GM12878 (cell line): ENCODE data around the gene ASH1L. TPM values are rescaled to one million over a fixed set of nuclear protein-coding genes. Genes with fewer than 3 reads are reported as not detected.
"Not testable (repeated sequence)": the region's sequence is repeated elsewhere in the genome, so short reads cannot be mapped to it uniquely, and the experiment has no call there.

Source experiments
- ATAC-seq: fragments of 200-7000 bp; cut with Tn5 transposase; 3 replicates; pipeline ENCODE4 v1.9.1; 2020; ENCODE audit warnings: mild to moderate bottlenecking, moderate library complexity
- BruUV-seq: library from RNA; stranded (reverse); fragments of 400-500 nt; replicated peaks from 2 replicates; lab custom pipeline; 2021; lab: Mats Ljungman, UMichigan
- CTCF ChIA-PET: fragments of 300-600 bp; sonication (Branson Sonifier 250); formaldehyde crosslinking; extraction: SDS; loops from one replicate; lab custom pipeline; 2021; ENCODE audit warnings: inconsistent platforms; lab: Yijun Ruan, JAX
- POLR2A ChIA-PET: fragments of 350-600 bp; formaldehyde crosslinking; extraction: SDS; loops from one replicate; lab custom pipeline; 2021; ENCODE audit warnings: inconsistent platforms; lab: Charles Lee
- RAD21 ChIA-PET: fragments of 300-600 bp; sonication (Branson Sonifier 250); formaldehyde crosslinking; loops from one replicate; lab custom pipeline; 2023; ENCODE audit warnings: antibody characterized with exemption; ENCODE audit not compliant: unreplicated experiment; lab: Charles Lee
- SMC1A ChIA-PET: fragments of 300-600 bp; sonication (Branson Sonifier 250); formaldehyde crosslinking; loops from one replicate; lab custom pipeline; 2023; ENCODE audit not compliant: unreplicated experiment, uncharacterized antibody; lab: Charles Lee
- DNase-seq: peaks from one replicate; pipeline ENCODE4 v3.0.0-alpha.2; 2011; ENCODE audit warnings: low read depth, low spot score
- FAIRE-seq: peaks from 3 replicates; lab custom pipeline; 2011; peaks lifted over from hg19 to GRCh38; lab: Jason Lieb, UNC
- H2AFZ ChIP-seq: 2 replicates; pipeline ENCODE4 v1.6.0; 2011; ENCODE audit warnings: low read depth, low read length, control low read depth; ENCODE audit not compliant: control insufficient read depth
- H3K27ac ChIP-seq: 2 replicates; pipeline ENCODE4 v1.5.1; 2011; ENCODE audit warnings: control low read depth; ENCODE audit not compliant: control insufficient read depth, insufficient read depth
- H3K27me3 ChIP-seq, 2 experiments: replicated peaks in 1 of 2; 2 replicates each; pipeline versions ENCODE4 v1.6.0 to v1.6.1; 2011; ENCODE audit warnings: low read length in 1 of 2; ENCODE audit not compliant: control insufficient read depth in 2 of 2, insufficient read depth in 2 of 2
- H3K36me3 ChIP-seq, 2 experiments: 2 replicates each; pipeline ENCODE4 v1.5.1; 2011; ENCODE audit warnings: low read length in 1 of 2; ENCODE audit not compliant: control insufficient read depth in 2 of 2, insufficient read depth in 2 of 2
- H3K4me1 ChIP-seq: 2 replicates; pipeline ENCODE4 v1.6.1; 2011; ENCODE audit warnings: mild to moderate bottlenecking, low read length, moderate library complexity, mixed read lengths; ENCODE audit not compliant: control insufficient read depth, insufficient read depth
- H3K4me2 ChIP-seq: 2 replicates; pipeline ENCODE4 v1.6.0; 2011; ENCODE audit warnings: control low read depth; ENCODE audit not compliant: control insufficient read depth, insufficient read depth
- H3K4me3 ChIP-seq: fragments of 200-600 bp; sonication (generic); 2 replicates; pipeline ENCODE4 v1.5.1; 2016
- H3K79me2 ChIP-seq: 2 replicates; pipeline ENCODE4 v1.6.0; 2011; ENCODE audit warnings: low read length; ENCODE audit not compliant: control insufficient read depth, insufficient read depth
- H3K9ac ChIP-seq: 2 replicates; pipeline ENCODE4 v1.8.0; 2011; ENCODE audit warnings: low read length, control low read depth, mixed read lengths; ENCODE audit not compliant: control insufficient read depth, insufficient read depth
- H3K9me3 ChIP-seq: replicated peaks from 3 replicates; pipeline ENCODE4 v1.5.1; 2011; ENCODE audit warnings: mild to moderate bottlenecking, low read length; ENCODE audit not compliant: control insufficient read depth, insufficient read depth
- H4K20me1 ChIP-seq: 2 replicates; pipeline ENCODE4 v1.6.0; 2011; ENCODE audit not compliant: control insufficient read depth, insufficient read depth
- CTCF ChIP-seq, 3 experiments: IDR thresholded peaks in 2 of 3; conservative IDR thresholded peaks in 1 of 3; 2 replicates each; pipeline ENCODE4 v1.5.1; 2011; ENCODE audit warnings: low read depth in 3 of 3, low read length in 3 of 3, mild to moderate bottlenecking in 3 of 3, control low read depth in 2 of 3, moderate library complexity in 2 of 3, inconsistent platforms in 1 of 3, mixed read lengths in 1 of 3; ENCODE audit not compliant: control insufficient read depth in 2 of 3, insufficient read depth in 1 of 3; ENCODE audit errors: extremely low read depth in 1 of 3
- DPF2 ChIP-seq: fragments of 450-650 bp; IDR thresholded peaks from 2 replicates; pipeline ENCODE4 v1.6.1; 2017; ENCODE audit warnings: mild to moderate bottlenecking
- MTA3 ChIP-seq: IDR thresholded peaks from 2 replicates; pipeline ENCODE4 v1.6.1; 2012; ENCODE audit warnings: low read length, inconsistent platforms, borderline replicate concordance
- RAD21 ChIP-seq: IDR thresholded peaks from 2 replicates; pipeline ENCODE4 v1.6.1; 2011; ENCODE audit warnings: mild to moderate bottlenecking, low read depth, low read length, moderate library complexity; ENCODE audit not compliant: insufficient read depth
- SMARCA5 ChIP-seq: fragments of 450-650 bp; IDR thresholded peaks from 2 replicates; pipeline ENCODE4 v1.6.1; 2017; ENCODE audit warnings: mild to moderate bottlenecking
- SMC3 ChIP-seq: IDR thresholded peaks from 2 replicates; pipeline ENCODE4 v1.6.1; 2011; ENCODE audit warnings: low read length, improper control_type of control experiment, borderline replicate concordance
- ZNF384 ChIP-seq: IDR thresholded peaks from 2 replicates; pipeline ENCODE4 v1.6.1; 2012; ENCODE audit warnings: low read depth, mild to moderate bottlenecking, low read length, improper control_type of control experiment, borderline replicate concordance
- WGBS: methylation state at CpG from one replicate; pipeline ENCODE4 v1.1.6; 2016; ENCODE audit warnings: low lambda C conversion rate; ENCODE audit not compliant: insufficient replicate concordance, insufficient coverage; ENCODE audit errors: missing lambda C conversion rate; 5-methylcytosine and 5-hydroxymethylcytosine counted together
- in situ Hi-C: fragments of 300-500 bp; cut with MboI; formaldehyde crosslinking; loops from 9 replicates; pipeline ENCODE4 v1.14.3; 2018; ENCODE audit warnings: mixed read lengths
- intact Hi-C: fragments of 100-400 bp; cut with micrococcal nuclease; formaldehyde crosslinking; loops from one replicate; pipeline ENCODE4 v1.14.2; 2022; ENCODE audit not compliant: unreplicated experiment
- polyA plus RNA-seq, 11 experiments: library from polyadenylated mRNA; depleted of rRNA in 4 of 11; unstranded in 6 of 11; stranded (reverse) in 5 of 11; fragments of >200 nt; fragmentation: Nextera tagmentation in 4 of 11; fragmentation: Illumina TruSeq in 1 of 11; extraction: Ambion mirVana in 4 of 11; extraction: Trizol in 1 of 11; gene quantifications; 1 replicate in 1 of 11; 2 replicates in 10 of 11; pipeline versions ENCODE4 v1.2.1 to v1.2.3, GENCODE V29; 2011 to 2016; ENCODE audit warnings: inconsistent platforms in 2 of 11, missing spikeins in 2 of 11, low read depth in 1 of 11
- total RNA-seq, 4 experiments: library from RNA; depleted of rRNA in 3 of 4; stranded (reverse); fragments of >200 nt in 3 of 4; fragmentation: Illumina TruSeq in 1 of 4; extraction: Trizol in 1 of 4; gene quantifications; 2 replicates each; pipeline versions ENCODE4 v1.2.1 to v1.2.3, GENCODE V29; 2013 to 2021

Gene ASH1L
- total and polyA plus RNA-seq, 10 of the 15 experiments (the other 5 are each of a cell fraction or from before 2014, with no cell fraction given): 1.7 to 23.9 (median 16.6) TPM

GRCh38 chr1:155591770-155592169 lies 29.2 kb upstream of the ASH1L start:
- Histone ChIP-seq H4K20me1 (no peaks in the 10 kb centered on the region), H3K79me2 (no peaks in the 10 kb centered on the region), H3K9ac (no peak overlapping the region), H3K27ac (no peak overlapping the region)
- intact Hi-C loops: loop anchor here (2.0 to 5.0 kb wide), 3 partner anchors 269 to 384 kb away; partner anchors contain the start of genes MTX1, RUSC1 and THBS3
- POLR2A ChIA-PET: no interaction called here
- BruUV-seq: no TSS peak
- RAD21 ChIA-PET: interaction anchor here (0.6 to 1.1 kb wide), 2 partner anchors 88 to 268 kb away, joined by 3 to 5 read pairs; no protein-coding TSS in a partner anchor
- FAIRE-seq: peak; percentile 78
- peak; percentile 74; the same call in 1 of the 2 replicates for TF ChIP-seq ZNF384
- peak; percentile 43 to 60 (median 50); a peak in 5 of 6 replicates for TF ChIP-seq CTCF (IDR thresholded peaks at IDR 0.05 in 2 of 3, conservative IDR thresholded peaks at IDR 0.05 in 1 of 3; ENCODE audit: control insufficient read depth in 2 of 3, extremely low read depth in 1 of 3, insufficient read depth in 1 of 3, low read depth in 3 of 3, low read length in 3 of 3)
- peak; percentile 72 for TF ChIP-seq RAD21
- no peak for TF ChIP-seq DPF2
- no peak for TF ChIP-seq MTA3
- TF ChIP-seq SMC3: peak; percentile 58; the same call in 1 of the 2 replicates
- TF ChIP-seq SMARCA5: 0 out of 2 replicates have a peak, but pooled peaks have one; percentile 40
- TF ChIP-seq, all 136 proteins: peak for 5
- Histone ChIP-seq H2AFZ (no peak overlapping the region), H3K27me3 (no peaks in the 10 kb centered on the region), H3K4me2 (no peak overlapping the region), H3K9me3 (no peaks in the 10 kb centered on the region), H3K36me3 (no peaks in the 10 kb centered on the region), H3K4me1 (no peaks in the 10 kb centered on the region), H3K4me3 (no peak overlapping the region)
- ATAC-seq: peak; percentile 79
- 66% methylated on average over 6 of the region's 6 CpGs for WGBS
- SMC1A ChIA-PET: interaction anchor here (0.7 to 2.0 kb wide), 3 partner anchors 66 to 341 kb away, joined by 3 to 13 read pairs (median 3); no protein-coding TSS in a partner anchor
- in situ Hi-C loops: loop anchor here (5.0 kb wide), 1 partner anchor 334 kb away; the partner anchor contains the start of gene ENTREP3
- DNase-seq: peak; percentile 24
- CTCF ChIA-PET: interaction anchor here (0.7 to 2.0 kb wide), 5 partner anchors 268 to 344 kb away, joined by 3 to 18 read pairs (median 5); partner anchors contain the start of gene RUSC1

GRCh38 chr1:155590516-155591247 lies 28.1 kb upstream of the ASH1L start:
- FAIRE-seq, ATAC-seq: not testable (repeated sequence)
- in situ Hi-C loops: loop anchor here (5.0 kb wide), 1 partner anchor 333 kb away; the partner anchor contains the start of gene ENTREP3

More at GRCh38 chr1:155590516-155591247, 28.1 kb upstream of the ASH1L start:
- RAD21 ChIA-PET: interaction anchor here (1.1 to 1.2 kb wide), 2 partner anchors 20 to 86 kb away, joined by 3 read pairs; no protein-coding TSS in a partner anchor
- H3K4me2 ChIP-seq, H3K4me3 ChIP-seq, H3K27ac ChIP-seq, H3K36me3 ChIP-seq, BruUV-seq, H3K9me3 ChIP-seq, H3K9ac ChIP-seq, H3K4me1 ChIP-seq, H3K27me3 ChIP-seq, H4K20me1 ChIP-seq, H2AFZ ChIP-seq, DNase-seq, POLR2A ChIA-PET, H3K79me2 ChIP-seq: not testable (repeated sequence)
- CTCF ChIA-PET: interaction anchor here (0.8 to 1.8 kb wide), 2 partner anchors 340 to 341 kb away, joined by 3 to 18 read pairs; no protein-coding TSS in a partner anchor
- intact Hi-C loops: loop anchor here (5.0 kb wide), 2 partner anchors 268 to 383 kb away; partner anchors contain the start of genes MTX1, RUSC1 and THBS3
- 86% methylated on average over 20 of the region's 20 CpGs for WGBS
- SMC1A ChIA-PET: interaction anchor here (0.5 to 1.1 kb wide), 4 partner anchors 15 to 340 kb away, joined by 3 to 4 read pairs (median 4); no protein-coding TSS in a partner anchor
